GM19467 (cell line): Measurements from ENCODE around the gene ITPR2.
"Not testable (repeated sequence)": the region's sequence is repeated elsewhere in the genome, so short reads cannot be mapped to it uniquely, and the experiment has no call there.

Experiments
- ATAC-seq: cut with Tn5 transposase; IDR thresholded peaks from one replicate; pipeline ENCODE4 v1.9.1; 2021; ENCODE audit warnings: mild to moderate bottlenecking, moderate library complexity; ENCODE audit not compliant: unreplicated experiment

The ITPR2 gene

GRCh38 chr12:26832822-26833742 is at the start of gene ITPR2:
Gene ITPR2, minus strand, starts transcription at chr12:26833194. Its CDS starts 413 bp downstream, at chr12:26832781.
- peak; percentile 75 for ATAC-seq

GRCh38 chr12:26880625-26881024 is 47.6 kb upstream of the ITPR2 start:
- no peak for ATAC-seq

- peak; percentile 74 for ATAC-seq
These were observed 45.7 kb upstream of the ITPR2 start for GRCh38 chr12:26878661-26879119.

DNA sequence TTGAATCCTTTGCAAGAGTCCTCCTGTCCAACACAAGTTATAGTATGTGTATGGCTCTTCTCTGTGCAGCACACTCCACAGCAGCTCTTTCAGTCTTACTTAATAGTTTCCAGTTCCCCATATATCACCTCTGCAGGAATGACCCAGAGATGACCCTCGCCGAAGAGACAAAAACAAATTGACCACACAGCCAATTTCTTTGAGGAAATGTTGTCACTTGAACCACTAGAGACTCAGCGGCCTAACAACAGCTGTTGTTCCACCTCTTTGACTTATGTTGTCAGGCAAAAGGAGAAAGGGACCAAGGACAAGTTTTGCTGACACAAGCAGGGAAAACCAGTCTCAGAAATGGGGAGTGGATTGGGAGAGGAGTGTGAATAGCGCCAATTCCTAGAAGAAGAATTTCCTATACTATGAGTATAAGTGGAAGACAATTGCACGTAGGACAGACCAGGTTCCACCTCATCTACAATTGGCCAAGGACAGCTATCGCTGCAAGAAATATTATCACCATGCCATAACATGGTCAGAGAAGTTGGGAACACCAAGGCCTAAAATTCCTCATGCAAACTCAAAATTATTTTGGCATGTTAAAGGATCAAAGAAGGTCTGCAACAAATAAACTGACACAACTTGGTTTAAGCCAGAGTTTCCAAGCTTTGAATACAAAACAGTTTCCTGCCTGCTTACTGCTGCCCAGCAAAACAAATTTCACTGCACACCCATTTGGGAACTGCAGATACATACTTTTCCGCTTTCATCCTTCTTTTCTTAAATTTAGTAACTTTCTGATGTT is 41.7 kb upstream of the ITPR2 start:
- ATAC-seq: peak; percentile 42

DNA sequence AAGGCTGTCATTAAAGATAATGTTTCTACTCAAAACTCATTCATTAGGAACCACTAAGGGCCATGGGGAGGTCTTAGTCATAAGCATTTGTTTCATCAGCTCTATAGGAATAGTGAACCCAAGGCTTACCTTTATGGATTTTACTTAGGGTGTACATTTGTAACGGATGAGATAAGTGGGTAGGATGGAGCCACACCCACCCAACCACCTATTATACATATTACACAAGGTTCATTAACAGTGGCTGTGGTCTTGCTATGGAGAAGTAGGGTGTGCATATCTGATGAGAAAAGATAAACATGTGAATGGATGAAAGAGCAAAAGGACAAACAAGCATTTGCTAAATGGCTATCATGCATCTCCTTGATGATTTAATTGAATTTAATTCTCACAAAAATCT is 39.6 kb upstream of the ITPR2 start:
- no peak for ATAC-seq

DNA sequence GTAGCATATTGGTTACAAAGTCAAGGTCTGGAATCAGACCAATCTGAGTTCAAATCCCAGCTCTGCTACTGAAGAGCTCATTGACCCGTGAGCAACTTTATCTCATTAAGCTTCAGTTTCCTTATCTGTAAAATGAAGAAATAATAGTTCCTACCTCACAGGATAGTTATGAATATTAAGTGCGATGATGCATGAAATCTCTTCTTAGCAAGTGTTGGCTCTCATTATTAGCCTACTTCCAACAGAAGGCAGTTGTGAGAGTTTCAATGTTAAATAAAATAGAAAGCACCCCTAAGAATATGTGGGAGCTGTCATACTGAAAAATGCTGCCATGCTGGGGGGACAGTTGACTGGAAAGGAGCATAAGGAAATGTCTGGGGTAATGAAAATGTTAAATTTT is 39.0 kb upstream of the ITPR2 start:
- no peak for ATAC-seq

DNA sequence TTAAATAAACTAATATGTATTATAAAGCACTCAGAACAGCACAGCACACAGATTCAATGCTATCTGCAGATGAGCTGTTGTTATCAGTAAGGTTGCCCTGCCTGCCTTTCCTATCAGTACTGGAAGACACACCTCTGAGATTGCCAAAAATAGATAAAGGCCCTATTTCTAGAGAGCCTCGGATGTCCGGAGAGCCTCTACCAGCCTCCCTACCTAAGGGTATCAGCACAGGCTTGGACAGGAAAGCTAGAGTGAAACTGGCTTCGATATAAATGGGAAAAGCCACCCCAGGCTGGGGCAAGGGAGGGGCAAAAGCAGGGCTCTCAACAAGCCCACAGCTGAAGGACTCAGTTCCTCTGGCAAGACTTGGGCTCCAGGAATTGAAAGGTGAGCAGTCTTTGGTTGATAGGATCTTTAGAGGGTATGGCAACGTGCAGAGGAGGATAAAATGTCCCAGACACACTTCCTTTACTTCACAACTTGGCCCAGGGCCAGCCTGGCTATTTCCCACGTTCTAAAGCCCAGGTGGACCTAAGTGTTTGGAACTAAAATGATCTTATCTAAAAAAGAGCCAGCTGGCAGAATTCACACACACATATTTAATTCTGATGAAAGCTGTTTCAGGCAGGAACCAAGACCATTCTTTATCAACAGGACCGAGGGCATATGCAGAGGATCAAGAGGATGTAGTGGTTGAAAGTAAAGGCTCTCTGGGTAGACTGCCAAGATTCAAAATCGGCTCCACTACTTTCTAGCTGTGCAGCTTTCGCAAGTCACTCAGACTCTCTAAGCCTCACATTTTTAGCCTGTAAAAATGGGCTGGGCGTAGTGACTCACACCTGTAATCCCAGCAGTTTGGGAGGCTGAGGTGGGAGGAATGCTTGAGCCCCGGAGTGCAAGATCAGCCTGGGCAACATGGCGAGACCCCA is 37.8 kb upstream of the ITPR2 start:
- no peak for ATAC-seq

GRCh38 chr12:26869908-26870459 is 37.0 kb upstream of the ITPR2 start:
- ATAC-seq: no peak

DNA sequence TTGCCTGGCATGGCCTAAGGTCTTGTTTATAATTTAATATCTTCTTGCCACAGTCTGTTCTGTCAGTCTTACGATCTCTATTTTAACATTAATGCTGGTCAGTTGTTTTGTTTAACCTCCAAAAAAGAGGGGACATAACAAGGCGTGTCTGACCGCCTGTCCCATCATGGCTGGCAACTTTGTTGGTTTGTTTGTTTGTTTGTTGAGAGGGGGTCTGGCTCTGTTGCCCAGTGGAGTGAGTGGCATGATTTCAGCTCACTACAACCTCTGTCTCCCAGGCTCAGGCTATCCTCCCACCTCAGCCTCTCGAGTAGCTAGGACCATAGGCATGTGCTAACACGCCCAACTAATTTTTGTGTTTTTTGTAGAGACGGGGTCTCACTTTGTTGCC is 36.1 kb upstream of the ITPR2 start:
- ATAC-seq: no peak

GRCh38 chr12:26868447-26869103 is 35.6 kb upstream of the ITPR2 start:
- ATAC-seq: no peak

DNA sequence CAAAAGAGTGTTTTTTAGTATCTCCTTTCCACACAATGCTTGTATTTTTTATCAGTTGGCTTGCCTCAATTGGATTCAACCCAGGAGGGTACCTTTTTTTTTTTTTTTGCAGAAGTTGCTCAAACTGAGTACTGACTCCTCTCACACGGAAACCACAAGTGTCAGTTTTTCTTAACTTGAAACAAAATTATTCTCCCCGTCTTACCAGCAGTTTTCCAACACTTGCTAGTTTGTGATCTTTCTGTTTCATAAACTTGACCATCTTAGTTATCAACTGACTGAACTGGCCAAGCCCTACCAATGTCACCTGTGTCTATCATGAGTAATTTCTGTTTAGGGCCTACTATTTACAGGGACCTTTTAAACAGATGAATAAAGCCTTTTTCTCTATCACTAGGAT is 34.1 kb upstream of the ITPR2 start:
- ATAC-seq: peak; percentile 72

DNA sequence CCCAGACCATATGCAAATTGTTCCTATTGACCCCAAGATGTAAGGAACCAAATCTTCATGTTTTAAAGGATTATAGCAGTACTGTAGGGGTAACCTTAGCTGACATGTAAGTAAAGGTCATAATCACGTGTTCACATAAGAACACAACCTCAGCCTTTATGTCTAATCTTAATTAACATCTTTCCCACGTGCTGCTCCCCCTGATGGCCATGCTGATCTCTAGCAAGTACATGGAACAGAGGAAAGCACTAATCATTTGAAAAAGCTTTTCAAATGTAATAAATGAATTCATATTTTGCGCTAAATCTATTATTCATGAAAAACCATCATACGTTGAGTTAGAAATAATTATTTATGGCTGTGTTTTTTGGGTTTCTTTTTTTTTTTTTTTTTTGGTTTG is 30.5 kb upstream of the ITPR2 start:
- no peak for ATAC-seq

- not testable (repeated sequence) for ATAC-seq
These were observed 29.8 kb upstream of the ITPR2 start for GRCh38 chr12:26862787-26863186.

DNA sequence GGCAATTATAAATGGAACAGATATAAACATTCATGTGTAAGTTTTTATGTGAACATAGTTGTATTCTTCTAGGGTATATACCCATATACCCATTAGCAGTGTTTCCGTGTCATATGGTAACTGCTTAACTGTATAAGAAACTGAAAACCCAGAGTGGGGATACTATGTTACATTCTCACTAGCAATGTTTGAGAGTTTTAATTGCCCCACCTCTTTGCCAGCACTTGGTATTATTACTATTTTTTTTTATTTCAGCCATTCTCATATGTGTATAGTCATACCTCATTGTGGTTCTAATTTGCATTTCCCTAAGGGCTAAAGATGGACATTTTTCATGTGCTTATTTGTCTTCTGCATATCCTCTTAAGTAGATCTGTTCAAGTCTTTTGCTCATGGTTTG is 28.7 kb upstream of the ITPR2 start:
- ATAC-seq: no peak

DNA sequence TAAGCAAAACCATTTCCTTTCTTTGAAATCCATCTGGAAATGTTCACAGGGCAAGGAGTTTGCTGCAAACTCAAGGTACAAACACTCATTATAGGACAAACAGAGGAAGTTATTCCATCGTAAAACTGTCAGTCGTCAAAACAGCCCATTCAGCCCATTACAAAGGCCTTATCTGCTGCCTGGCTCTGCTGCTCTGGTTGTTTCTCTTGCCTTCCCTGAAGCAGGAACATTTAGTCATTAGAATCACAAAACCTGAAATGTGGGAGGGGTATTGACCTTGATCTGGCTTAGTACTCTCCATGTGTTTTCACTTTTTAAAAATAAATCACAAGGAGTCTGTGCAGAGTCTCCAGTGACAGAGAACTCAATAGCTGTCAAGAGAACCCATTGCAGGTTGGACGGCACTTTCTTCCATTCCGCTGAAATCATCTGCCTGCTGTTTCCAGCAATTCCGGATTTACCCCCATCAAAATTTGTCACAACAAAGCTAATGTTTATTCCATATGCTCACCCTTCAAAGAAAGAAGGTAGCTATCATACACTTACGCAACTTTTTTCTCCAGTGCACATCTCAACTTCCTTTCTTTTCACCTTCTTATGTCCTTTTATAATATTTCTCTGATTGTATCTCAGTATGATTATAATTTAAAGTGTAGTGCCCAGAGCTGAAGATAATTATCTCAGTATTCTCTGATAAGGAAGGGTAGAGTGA is 24.6 kb upstream of the ITPR2 start:
- no peak for ATAC-seq

DNA sequence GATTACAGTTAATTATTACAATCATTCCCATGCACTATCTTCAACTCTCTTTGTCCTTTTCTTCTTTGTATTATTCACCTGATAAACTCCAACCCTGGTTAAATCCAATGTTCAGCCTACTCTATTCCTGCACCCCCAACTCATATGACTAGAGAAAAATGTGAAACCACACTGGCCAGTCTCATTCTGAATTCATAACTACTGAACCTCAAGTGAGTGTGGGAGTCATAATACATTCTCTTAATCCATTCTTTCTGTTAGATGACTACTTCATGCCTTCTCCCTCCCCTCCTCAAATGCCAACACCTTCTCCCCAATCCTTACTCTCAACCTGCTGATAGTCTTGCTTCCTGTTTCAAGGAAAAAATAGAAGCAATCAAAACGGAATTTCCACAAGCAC is 22.3 kb upstream of the ITPR2 start:
- ATAC-seq: no peak

GRCh38 chr12:26854031-26854390 is 21.0 kb upstream of the ITPR2 start:
- ATAC-seq: no peak

DNA sequence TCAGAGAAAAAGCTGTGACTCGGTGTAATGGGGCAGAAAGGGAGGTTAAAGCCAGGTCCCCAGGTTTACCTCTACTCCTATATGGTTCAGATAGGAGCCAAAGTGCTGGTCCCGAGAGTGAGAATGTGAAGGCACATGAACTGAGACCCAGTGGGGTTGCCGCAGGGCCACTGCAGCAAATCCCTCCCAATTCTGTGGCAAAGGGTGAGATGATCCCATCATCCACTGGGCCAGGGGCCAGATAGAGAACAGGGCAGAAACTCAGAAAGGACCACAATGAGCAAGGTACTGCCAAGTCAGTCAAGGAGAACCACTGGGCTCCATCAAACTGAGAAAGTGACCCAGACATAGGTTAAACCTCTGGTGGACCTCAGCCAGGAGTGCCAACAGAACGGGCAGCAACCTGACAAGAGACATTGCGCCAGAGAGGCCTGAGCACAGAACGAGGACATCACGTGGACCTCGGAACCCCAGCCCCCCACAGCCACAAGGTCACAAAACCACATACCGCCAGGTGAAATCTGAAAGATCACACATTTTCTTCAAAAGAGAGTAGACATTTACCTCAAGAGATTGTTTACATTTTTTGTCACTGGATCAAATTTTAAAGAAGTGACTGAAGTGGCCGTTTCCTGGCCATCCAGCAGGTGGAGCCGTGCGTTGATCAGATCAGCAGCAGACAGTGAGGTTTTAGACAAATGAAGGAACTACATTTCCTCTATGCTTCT is 20.5 kb upstream of the ITPR2 start:
- peak; percentile 69 for ATAC-seq
